Neural progenitor cell (in vitro differentiated cells): ENCODE data around the gene HSPA1B. TPM values are rescaled to one million over a fixed set of nuclear protein-coding genes. Genes with fewer than 3 reads are reported as not detected.
A peak's percentile ranks its signal among the peaks of the same experiment; 100 is the strongest.

Source experiments
- DNase-seq: peaks from one replicate; pipeline ENCODE4 v3.0.0-alpha.2; 2016; ENCODE audit warnings: low spot score
- H2AFZ ChIP-seq: fragments of 200-600 bp; sonication (generic); replicated peaks from 2 replicates; pipeline ENCODE4 v1.6.1; 2016; ENCODE audit warnings: antibody characterized with exemption
- H3F3A ChIP-seq: fragments of 200-600 bp; sonication (generic); 2 replicates; pipeline ENCODE4 v1.6.1; 2016; ENCODE audit warnings: antibody characterized with exemption, low read depth
- H3K27ac ChIP-seq: fragments of 200-600 bp; sonication (generic); 2 replicates; pipeline ENCODE4 v1.5.1; 2016; ENCODE audit warnings: mild to moderate bottlenecking
- H3K27me3 ChIP-seq: fragments of 200-600 bp; sonication (generic); 2 replicates; pipeline ENCODE4 v1.6.1; 2016; ENCODE audit warnings: mild to moderate bottlenecking, moderate library complexity
- H3K36me3 ChIP-seq: fragments of 200-600 bp; sonication (generic); 2 replicates; pipeline ENCODE4 v1.5.1; 2016
- H3K4me1 ChIP-seq: fragments of 200-600 bp; sonication (generic); 2 replicates; pipeline ENCODE4 v1.6.1; 2016; ENCODE audit warnings: mixed run types
- H3K4me2 ChIP-seq: fragments of 200-600 bp; sonication (generic); 2 replicates; pipeline ENCODE4 v1.6.1; 2016
- H3K4me3 ChIP-seq: fragments of 200-600 bp; sonication (generic); 2 replicates; pipeline ENCODE4 v1.5.1; 2016
- H3K79me2 ChIP-seq: fragments of 200-600 bp; sonication (generic); 2 replicates; pipeline ENCODE4 v1.6.1; 2016; ENCODE audit warnings: low read depth
- H3K9ac ChIP-seq: fragments of 200-600 bp; sonication (generic); 2 replicates; pipeline ENCODE4 v1.6.1; 2016
- H3K9me3 ChIP-seq: fragments of 200-600 bp; sonication (generic); 2 replicates; pipeline ENCODE4 v1.5.1; 2016; ENCODE audit warnings: low read depth
- H4K20me1 ChIP-seq: fragments of 200-600 bp; sonication (generic); 2 replicates; pipeline ENCODE4 v1.6.1; 2016; ENCODE audit warnings: low read depth
- H3K27ac Mint-ChIP-seq: 3 replicates; pipeline ENCODE4 v1.8.0; 2021; ENCODE audit warnings: mixed read lengths
- H3K27me3 Mint-ChIP-seq: 2 replicates; pipeline ENCODE4 v1.8.0; 2022; ENCODE audit warnings: low read depth, mild to moderate bottlenecking, inconsistent platforms, moderate library complexity, mixed read lengths; ENCODE audit not compliant: insufficient read depth
- H3K36me3 Mint-ChIP-seq: 3 replicates; pipeline ENCODE4 v1.8.0; 2021; ENCODE audit warnings: mixed read lengths
- H3K4me1 Mint-ChIP-seq: 3 replicates; pipeline ENCODE4 v1.8.0; 2021; ENCODE audit warnings: mixed read lengths
- H3K4me3 Mint-ChIP-seq: 3 replicates; pipeline ENCODE4 v1.8.0; 2021; ENCODE audit warnings: mild to moderate bottlenecking, moderate library complexity, mixed read lengths
- H3K9me3 Mint-ChIP-seq: 3 replicates; pipeline ENCODE4 v1.8.0; 2020; ENCODE audit warnings: mixed read lengths
- CTCF ChIP-seq: fragments of 200-600 bp; sonication (generic); IDR thresholded peaks from 2 replicates; pipeline ENCODE4 v1.5.1; 2017; ENCODE audit warnings: antibody characterized with exemption, mild to moderate bottlenecking
- EZH2 ChIP-seq: fragments of 200-600 bp; sonication (generic); IDR thresholded peaks from 2 replicates; pipeline ENCODE4 v1.6.1; 2017; ENCODE audit warnings: antibody characterized with exemption, mild to moderate bottlenecking, moderate library complexity
- EZH2phosphoT487 ChIP-seq: fragments of 200-600 bp; sonication (generic); IDR thresholded peaks from 2 replicates; pipeline ENCODE4 v1.6.1; 2017; ENCODE audit warnings: antibody characterized with exemption
- total RNA-seq: library from RNA; depleted of rRNA; stranded (reverse); fragments of >200 nt; gene quantifications from 2 replicates; pipeline ENCODE4 v1.2.3, GENCODE V29; 2015; ENCODE audit warnings: low replicate concordance

The HSPA1B gene
- total RNA-seq: 35.3 and 65.1 TPM in 2 replicates

- Histone ChIP-seq H3K4me1 (peaks cover 8% of the 10 kb centered on the region), H3K27me3 (peaks cover 4% of the 10 kb centered on the region), H3F3A (peaks cover 39% of the 10 kb centered on the region), H2AFZ (peak within 1 kb of the TSS; percentile 48), H3K4me3 (peak within 1 kb of the TSS; percentile 58), H3K9me3 (no peaks in the 10 kb centered on the region), H3K4me2 (peak within 1 kb of the TSS; percentile 85), H3K9ac (no peak within 1 kb of the TSS), H3K79me2 (peaks cover 24% of the 10 kb centered on the region), H3K27ac (peak within 1 kb of the TSS; percentile 73), H3K36me3 (no peaks in the 10 kb centered on the region), H4K20me1 (no peaks in the 10 kb centered on the region)
- H3K36me3 Mint-ChIP-seq: no peaks in the 10 kb centered on the region
- peak within 1 kb of the TSS; percentile 99 for H3K27ac Mint-ChIP-seq
- TF ChIP-seq EZH2: no peak
- no peak for TF ChIP-seq CTCF
- TF ChIP-seq EZH2phosphoT487: no peak
- H3K4me3 Mint-ChIP-seq: peak within 1 kb of the TSS; percentile 89
- H3K27me3 Mint-ChIP-seq: peaks cover 2% of the 10 kb centered on the region
- no peaks in the 10 kb centered on the region for H3K9me3 Mint-ChIP-seq
- peak; percentile 99 for DNase-seq
- peaks cover 45% of the 10 kb centered on the region for H3K4me1 Mint-ChIP-seq
Observed at GRCh38 chr6:31827286-31828079, at the start of gene HSPA1B. Gene HSPA1B, plus strand, starts transcription at chr6:31827738. Its CDS starts 213 bp downstream, at chr6:31827951.

GRCh38 chr6:31778193-31778592 lies 49.3 kb upstream of the HSPA1B start:
- Histone ChIP-seq H3K27ac (no peak overlapping the region), H3K4me1 (no peaks in the 10 kb centered on the region)
- H3K27ac Mint-ChIP-seq: no peak overlapping the region

GRCh38 chr6:31778999-31779885 lies 48.3 kb upstream of the HSPA1B start:
- H3K4me1 ChIP-seq: no peaks in the 10 kb centered on the region
- Mint-ChIP-seq H3K4me1 (peaks cover 6% of the 10 kb centered on the region), H3K4me3 (no peak overlapping the region), H3K36me3 (peaks cover 9% of the 10 kb centered on the region), H3K27me3 (peaks cover 2% of the 10 kb centered on the region), H3K9me3 (no peaks in the 10 kb centered on the region), H3K27ac (no peak overlapping the region)
- no peaks in the 10 kb centered on the region for H3K27me3 ChIP-seq
- no peak overlapping the region for H3K4me3 ChIP-seq
- no peaks in the 10 kb centered on the region for H4K20me1 ChIP-seq
- DNase-seq: no peak
- no peak overlapping the region for H2AFZ ChIP-seq
- H3F3A ChIP-seq: no peaks in the 10 kb centered on the region
- no peak overlapping the region for H3K9ac ChIP-seq
- no peaks in the 10 kb centered on the region for H3K9me3 ChIP-seq
- no peaks in the 10 kb centered on the region for H3K79me2 ChIP-seq
- H3K4me2 ChIP-seq: no peak overlapping the region
- H3K36me3 ChIP-seq: no peaks in the 10 kb centered on the region
- no peak overlapping the region for H3K27ac ChIP-seq
- TF ChIP-seq CTCF: no peak
- TF ChIP-seq EZH2: no peak
- TF ChIP-seq EZH2phosphoT487: no peak

More at GRCh38 chr6:31778193-31778592, 49.3 kb upstream of the HSPA1B start:
- H3K4me3 ChIP-seq: no peak overlapping the region
- Mint-ChIP-seq H3K4me1 (peaks cover 6% of the 10 kb centered on the region), H3K4me3 (no peak overlapping the region), H3K9me3 (no peaks in the 10 kb centered on the region), H3K36me3 (peaks cover 8% of the 10 kb centered on the region), H3K27me3 (peaks cover 2% of the 10 kb centered on the region)
- H3K27me3 ChIP-seq: no peaks in the 10 kb centered on the region
- H3K79me2 ChIP-seq: no peaks in the 10 kb centered on the region
- no peak overlapping the region for H2AFZ ChIP-seq
- no peak for DNase-seq
- H3K9ac ChIP-seq: no peak overlapping the region
- no peaks in the 10 kb centered on the region for H3K9me3 ChIP-seq
- H3F3A ChIP-seq: no peaks in the 10 kb centered on the region
- H4K20me1 ChIP-seq: no peaks in the 10 kb centered on the region
- no peak overlapping the region for H3K4me2 ChIP-seq
- TF ChIP-seq EZH2phosphoT487: no peak
- no peak for TF ChIP-seq EZH2
- no peaks in the 10 kb centered on the region for H3K36me3 ChIP-seq
